ENCODE measurements around the gene ZNF582. TPM values are rescaled to one million over a fixed set of nuclear protein-coding genes. Genes with fewer than 3 reads are reported as not detected.

The ZNF582 gene
- total and polyA plus RNA-seq, 12 donors: 3.6 to 9.7 (median 7.0) TPM

DNA sequence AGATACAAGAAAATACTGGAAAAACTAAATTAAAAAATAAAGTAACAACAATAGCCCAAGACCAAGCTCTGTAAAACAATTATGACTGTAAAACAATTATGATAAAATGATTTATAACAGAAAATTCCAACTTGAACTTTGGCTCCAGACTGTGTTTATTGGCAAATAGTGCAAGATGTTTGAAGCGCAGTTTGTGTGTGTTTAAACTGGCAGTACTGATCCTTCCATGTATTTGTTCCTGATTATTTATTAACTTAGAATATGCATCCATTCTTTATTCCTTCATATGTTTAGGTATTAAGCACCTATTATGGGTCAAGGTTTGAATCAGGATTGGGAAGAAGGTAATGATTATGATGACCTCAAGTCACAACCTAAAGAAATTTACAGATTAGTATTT is 37.8 kb downstream of the ZNF582 start:
- intact Hi-C loops (cut with DNase I): no loop called here
- no peak for TF ChIP-seq POLR2A (IDR thresholded peaks at IDR 0.05)
- TF ChIP-seq, protein P1, sequence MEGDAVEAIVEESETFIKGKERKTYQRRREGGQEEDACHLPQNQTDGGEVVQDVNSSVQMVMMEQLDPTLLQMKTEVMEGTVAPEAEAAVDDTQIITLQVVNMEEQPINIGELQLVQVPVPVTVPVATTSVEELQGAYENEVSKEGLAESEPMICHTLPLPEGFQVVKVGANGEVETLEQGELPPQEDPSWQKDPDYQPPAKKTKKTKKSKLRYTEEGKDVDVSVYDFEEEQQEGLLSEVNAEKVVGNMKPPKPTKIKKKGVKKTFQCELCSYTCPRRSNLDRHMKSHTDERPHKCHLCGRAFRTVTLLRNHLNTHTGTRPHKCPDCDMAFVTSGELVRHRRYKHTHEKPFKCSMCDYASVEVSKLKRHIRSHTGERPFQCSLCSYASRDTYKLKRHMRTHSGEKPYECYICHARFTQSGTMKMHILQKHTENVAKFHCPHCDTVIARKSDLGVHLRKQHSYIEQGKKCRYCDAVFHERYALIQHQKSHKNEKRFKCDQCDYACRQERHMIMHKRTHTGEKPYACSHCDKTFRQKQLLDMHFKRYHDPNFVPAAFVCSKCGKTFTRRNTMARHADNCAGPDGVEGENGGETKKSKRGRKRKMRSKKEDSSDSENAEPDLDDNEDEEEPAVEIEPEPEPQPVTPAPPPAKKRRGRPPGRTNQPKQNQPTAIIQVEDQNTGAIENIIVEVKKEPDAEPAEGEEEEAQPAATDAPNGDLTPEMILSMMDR (IDR thresholded peaks at IDR 0.05): no peak

DNA sequence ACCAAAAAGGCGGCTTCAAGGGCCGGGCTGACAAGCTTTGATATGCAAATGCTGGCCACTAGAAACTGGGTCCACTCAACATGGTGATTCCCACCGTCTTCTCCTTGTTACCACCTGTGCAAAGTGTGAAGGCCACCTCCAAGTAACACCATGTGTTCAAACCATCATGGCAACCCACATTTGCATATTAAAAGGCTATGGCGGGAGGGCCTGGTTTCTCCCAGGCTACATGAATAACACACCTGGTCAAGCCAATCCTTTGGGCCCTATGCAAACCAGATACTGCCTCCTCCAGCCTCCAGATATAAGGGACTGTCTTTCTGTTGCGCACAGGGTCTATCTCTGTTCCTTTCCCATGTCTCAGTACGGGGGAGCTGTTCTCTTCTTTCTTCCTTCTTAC is 42.1 kb downstream of the ZNF582 start:
- H3K27ac ChIP-seq: no peak overlapping the region
- intact Hi-C loops (cut with DNase I): loop anchor here in 1 of 2 donors (5.0 kb wide), 1 partner anchor 99 kb away; no protein-coding TSS in a partner anchor
- H3K4me3 ChIP-seq: no peak overlapping the region
- no peaks in the 10 kb centered on the region for H3K36me3 ChIP-seq (replicated peaks in 1 of 2)
- TF ChIP-seq POLR2A (IDR thresholded peaks at IDR 0.05): no peak
- TF ChIP-seq, protein P1 (IDR thresholded peaks at IDR 0.05): no peak
- H3K9me3 ChIP-seq (replicated peaks in 1 of 3): no peaks in the 10 kb centered on the region
- H3K4me1 ChIP-seq (replicated peaks in 1 of 2): no peaks in the 10 kb centered on the region
- DNase-seq: no peak
- no peaks in the 10 kb centered on the region for H3K27me3 ChIP-seq
- WGBS, 4 donors: 77 to 83% (median 80%) methylated on average over 5 to 6 of the region's 6 CpGs

More for the DNA sequence above, 37.8 kb downstream of the ZNF582 start:
- Histone ChIP-seq H3K36me3 (replicated peaks in 1 of 2) (no peaks in the 10 kb centered on the region), H3K9me3 (replicated peaks in 1 of 3) (no peaks in the 10 kb centered on the region), H3K27ac (no peak overlapping the region), H3K27me3 (no peaks in the 10 kb centered on the region), H3K4me3 (no peak overlapping the region), H3K4me1 (replicated peaks in 1 of 2) (no peaks in the 10 kb centered on the region)
- no peak for DNase-seq
- 88 to 91% (median 89%) methylated on average over 1 of the region's 1 CpG for WGBS, 4 donors

DNA sequence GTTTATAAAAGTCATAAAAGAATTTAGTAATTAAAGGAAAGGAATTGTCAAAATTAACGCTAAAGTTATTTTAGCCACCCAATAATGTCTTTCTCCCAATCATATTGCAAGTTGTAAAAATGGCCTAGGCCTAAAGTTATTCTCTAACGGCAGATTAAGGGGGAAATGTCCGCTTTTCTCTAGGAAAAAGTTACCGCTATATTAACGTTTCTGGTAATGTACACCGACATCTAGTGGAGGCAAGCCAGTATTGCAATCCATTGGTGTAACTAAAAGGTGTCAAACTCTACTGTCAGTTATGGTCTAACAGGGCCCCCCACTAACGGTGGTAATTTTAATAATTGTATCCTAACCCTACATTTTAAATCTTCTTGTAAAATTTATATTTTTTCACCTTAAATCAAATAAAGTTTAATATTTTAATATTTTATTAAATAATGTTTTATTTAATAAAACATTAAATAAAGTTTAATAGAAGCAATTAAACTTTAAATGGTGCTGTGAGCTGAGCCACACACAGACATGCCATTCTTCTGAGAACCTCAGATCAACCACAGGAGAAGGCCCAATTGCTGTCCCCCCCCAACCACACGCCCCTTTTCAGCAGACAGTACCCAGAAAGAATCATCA is 42.8 kb downstream of the ZNF582 start:
- WGBS, 4 donors: 20 to 26% (median 24%) methylated on average over 8 of the region's 8 CpGs
- intact Hi-C loops (cut with DNase I): loop anchor here in 1 of 2 donors (5.0 kb wide), 1 partner anchor 98 kb away; no protein-coding TSS in a partner anchor
- Histone ChIP-seq H3K27ac (no peak overlapping the region), H3K4me1 (replicated peaks in 1 of 2) (no peaks in the 10 kb centered on the region), H3K36me3 (replicated peaks in 1 of 2) (no peaks in the 10 kb centered on the region), H3K9me3 (replicated peaks in 1 of 3) (no peaks in the 10 kb centered on the region), H3K27me3 (no peaks in the 10 kb centered on the region), H3K4me3 (no peak overlapping the region)
- DNase-seq: peak in 6 of 7 donors; percentile 16 to 72 (median 44)
- TF ChIP-seq, protein P1 (IDR thresholded peaks at IDR 0.05): peak; percentile 55 to 87 (median 70)
- no peak for TF ChIP-seq POLR2A (IDR thresholded peaks at IDR 0.05)

DNA sequence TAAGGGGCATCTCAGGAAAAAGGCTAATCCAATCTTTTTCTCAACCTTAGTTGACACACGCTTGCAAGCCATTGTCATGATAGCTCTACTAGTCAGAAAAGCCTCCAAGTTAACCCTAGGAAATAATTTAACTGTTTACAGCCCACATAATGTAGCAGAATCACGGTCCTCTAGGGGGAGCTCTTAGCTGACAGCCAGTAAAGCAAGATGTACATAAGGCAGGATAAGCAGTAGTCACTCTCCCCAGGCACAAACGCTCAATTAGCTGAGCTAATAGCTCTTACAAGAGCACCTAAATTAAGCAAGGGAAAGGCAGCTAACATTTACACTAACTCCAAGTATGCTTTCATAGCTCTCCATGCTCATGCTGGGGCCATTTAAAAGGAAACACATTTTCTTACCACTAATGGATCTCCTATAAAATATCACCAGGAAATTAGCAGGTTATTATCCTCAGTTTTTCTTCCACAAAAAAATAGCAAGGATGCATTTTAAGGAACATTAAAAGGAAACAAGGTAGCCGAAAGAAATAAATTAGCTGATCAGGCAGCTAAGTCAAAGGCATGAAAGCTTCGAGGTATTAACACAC is 45.0 kb downstream of the ZNF582 start:
- Histone ChIP-seq H3K9me3 (replicated peaks in 1 of 3) (no peaks in the 10 kb centered on the region), H3K27ac (no peak overlapping the region), H3K36me3 (replicated peaks in 1 of 2) (no peaks in the 10 kb centered on the region), H3K4me3 (no peak overlapping the region), H3K4me1 (replicated peaks in 1 of 2) (no peaks in the 10 kb centered on the region), H3K27me3 (no peaks in the 10 kb centered on the region)
- TF ChIP-seq POLR2A (IDR thresholded peaks at IDR 0.05): no peak
- TF ChIP-seq, protein P1 (IDR thresholded peaks at IDR 0.05): no peak
- WGBS, 4 donors: 60 to 71% (median 64%) methylated on average over 5 of the region's 5 CpGs
- no peak for DNase-seq
- intact Hi-C loops (cut with DNase I): loop anchor here in 1 of 2 donors (10.0 kb wide), 1 partner anchor 274 kb away; no protein-coding TSS in a partner anchor

Measured in adrenal gland (tissue), 12 donors.